Vagina (tissue), 2 donors: ENCODE data around the gene CCDC8.

Experiments
- POLR2AphosphoS5 ChIP-seq, 2 donors: sonication (generic); formaldehyde crosslinking; IDR thresholded peaks; one replicate each; pipeline ENCODE4 v1.9.0; 2017; ENCODE audit warnings: antibody characterized with exemption in 2 of 2, mild to moderate bottlenecking in 2 of 2, low read depth in 1 of 2; ENCODE audit not compliant: insufficient read depth in 1 of 2
- TF ChIP-seq, protein P1 (sequence below), 3 experiments: fragments of 450-650 bp in 2 of 3; fragments of 200-600 bp in 1 of 3; sonication (generic) in 1 of 3; IDR thresholded peaks; one replicate each; pipeline ENCODE4 v1.5.1; 2017 to 2019; ENCODE audit warnings: antibody characterized with exemption in 3 of 3, mild to moderate bottlenecking in 2 of 3, moderate library complexity in 2 of 3

DNA sequence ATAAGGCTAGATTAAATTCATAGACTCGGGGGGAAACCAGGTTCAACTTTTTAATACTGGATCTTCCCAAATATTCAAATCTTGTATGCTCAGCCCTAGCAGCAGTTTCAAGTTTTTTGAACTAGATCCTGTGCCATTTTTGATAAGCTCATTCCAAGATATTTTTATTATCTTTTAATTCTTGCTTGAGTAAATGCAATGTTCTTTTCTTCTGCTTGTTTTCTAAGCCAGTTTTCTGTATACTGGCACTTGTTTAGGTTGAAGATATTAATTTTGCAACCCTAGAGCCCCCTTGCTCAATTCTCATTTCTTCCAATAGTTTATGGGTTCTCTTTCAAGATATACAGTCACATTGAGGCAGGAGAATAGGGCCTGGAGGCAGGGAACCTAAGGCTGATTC is 28.5 kb upstream of the CCDC8 start:
- TF ChIP-seq, protein P1, sequence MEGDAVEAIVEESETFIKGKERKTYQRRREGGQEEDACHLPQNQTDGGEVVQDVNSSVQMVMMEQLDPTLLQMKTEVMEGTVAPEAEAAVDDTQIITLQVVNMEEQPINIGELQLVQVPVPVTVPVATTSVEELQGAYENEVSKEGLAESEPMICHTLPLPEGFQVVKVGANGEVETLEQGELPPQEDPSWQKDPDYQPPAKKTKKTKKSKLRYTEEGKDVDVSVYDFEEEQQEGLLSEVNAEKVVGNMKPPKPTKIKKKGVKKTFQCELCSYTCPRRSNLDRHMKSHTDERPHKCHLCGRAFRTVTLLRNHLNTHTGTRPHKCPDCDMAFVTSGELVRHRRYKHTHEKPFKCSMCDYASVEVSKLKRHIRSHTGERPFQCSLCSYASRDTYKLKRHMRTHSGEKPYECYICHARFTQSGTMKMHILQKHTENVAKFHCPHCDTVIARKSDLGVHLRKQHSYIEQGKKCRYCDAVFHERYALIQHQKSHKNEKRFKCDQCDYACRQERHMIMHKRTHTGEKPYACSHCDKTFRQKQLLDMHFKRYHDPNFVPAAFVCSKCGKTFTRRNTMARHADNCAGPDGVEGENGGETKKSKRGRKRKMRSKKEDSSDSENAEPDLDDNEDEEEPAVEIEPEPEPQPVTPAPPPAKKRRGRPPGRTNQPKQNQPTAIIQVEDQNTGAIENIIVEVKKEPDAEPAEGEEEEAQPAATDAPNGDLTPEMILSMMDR (IDR thresholded peaks at IDR 0.05): no peak
- TF ChIP-seq POLR2AphosphoS5 (IDR thresholded peaks at IDR 0.05; ENCODE audit: insufficient read depth in 1 of 2, low read depth in 1 of 2): no peak
